IMR-90 (cell line): ENCODE results near the gene PADI6. TPM values are rescaled to one million over a fixed set of nuclear protein-coding genes. Genes with fewer than 3 reads are reported as not detected.

Experiments used
- ATAC-seq: fragments of 200-7000 bp; cut with Tn5 transposase; 2 replicates; pipeline ENCODE4 v1.9.1; 2020; ENCODE audit warnings: low read depth, mild to moderate bottlenecking, moderate library complexity
- BruUV-seq: library from RNA; stranded (reverse); fragments of 400-500 nt; replicated peaks from 2 replicates; lab custom pipeline; 2021; lab: Mats Ljungman, UMichigan
- CTCF ChIA-PET: fragments of 300-600 bp; formaldehyde crosslinking; extraction: SDS; loops from one replicate; lab custom pipeline; 2021; ENCODE audit warnings: antibody characterized with exemption; lab: Yijun Ruan, JAX
- POLR2A ChIA-PET: fragments of 300-600 bp; sonication (Branson Sonifier 250); formaldehyde crosslinking; loops from one replicate; lab custom pipeline; 2022; ENCODE audit warnings: antibody characterized with exemption; ENCODE audit not compliant: unreplicated experiment; lab: Charles Lee
- DNase-seq: peaks from one replicate; pipeline ENCODE4 v3.0.0; 2013
- H2AFZ ChIP-seq: replicated peaks from 2 replicates; pipeline ENCODE3; 2013; ENCODE audit warnings: low read length, mild to moderate bottlenecking; ENCODE audit not compliant: poor library complexity
- H2AK5ac ChIP-seq: 2 replicates; pipeline ENCODE4 v1.6.1; 2013; ENCODE audit warnings: low read depth, low read length, inconsistent platforms
- H2AK9ac ChIP-seq: replicated peaks from 2 replicates; pipeline ENCODE3; 2013; ENCODE audit warnings: mild to moderate bottlenecking, low read depth, low read length, moderate library complexity; ENCODE audit not compliant: poor library complexity
- H2BK120ac ChIP-seq: 2 replicates; pipeline ENCODE4 v1.6.1; 2013; ENCODE audit warnings: low read depth, low read length, inconsistent platforms
- H2BK15ac ChIP-seq: 3 replicates; pipeline ENCODE4 v1.6.1; 2013; ENCODE audit warnings: low read depth, low read length, inconsistent platforms
- H2BK20ac ChIP-seq: 2 replicates; pipeline ENCODE4 v1.6.1; 2013; ENCODE audit warnings: low read depth, mild to moderate bottlenecking, inconsistent platforms, low read length, moderate library complexity
- H2BK5ac ChIP-seq: 2 replicates; pipeline ENCODE4 v1.6.1; 2013; ENCODE audit warnings: mild to moderate bottlenecking, low read depth, low read length, inconsistent platforms; ENCODE audit not compliant: poor library complexity, severe bottlenecking
- H3K14ac ChIP-seq: replicated peaks from 2 replicates; pipeline ENCODE4 v1.6.1; 2013; ENCODE audit warnings: low read depth, low read length, inconsistent platforms
- H3K18ac ChIP-seq: 2 replicates; pipeline ENCODE4 v1.6.1; 2013; ENCODE audit warnings: low read depth, low read length, control low read depth
- H3K23ac ChIP-seq: 2 replicates; pipeline ENCODE4 v1.6.1; 2013; ENCODE audit warnings: low read depth, low read length, inconsistent platforms
- H3K27ac ChIP-seq: 2 replicates; pipeline ENCODE4 v1.5.1; 2013; ENCODE audit warnings: mild to moderate bottlenecking, control low read depth, low read length; ENCODE audit not compliant: insufficient read depth
- H3K27me3 ChIP-seq: 2 replicates; pipeline ENCODE4 v1.6.1; 2013; ENCODE audit warnings: low read length; ENCODE audit not compliant: control insufficient read depth, insufficient read depth
- H3K36me3 ChIP-seq: 2 replicates; pipeline ENCODE4 v1.6.1; 2013; ENCODE audit warnings: low read length, mixed read lengths; ENCODE audit not compliant: control insufficient read depth, insufficient read depth
- H3K4ac ChIP-seq: 2 replicates; pipeline ENCODE4 v1.6.1; 2013; ENCODE audit warnings: low read depth, low read length, inconsistent platforms
- H3K4me1 ChIP-seq: 2 replicates; pipeline ENCODE4 v1.6.1; 2013; ENCODE audit warnings: low read length, mixed read lengths; ENCODE audit not compliant: control insufficient read depth, insufficient read depth
- H3K4me2 ChIP-seq: 2 replicates; pipeline ENCODE4 v1.6.1; 2013; ENCODE audit warnings: low read depth, mild to moderate bottlenecking, control low read depth, low read length, moderate library complexity
- H3K4me3 ChIP-seq: 2 replicates; pipeline ENCODE4 v1.5.1; 2013; ENCODE audit warnings: low read depth, mild to moderate bottlenecking, control low read depth, low read length, moderate library complexity; ENCODE audit not compliant: insufficient read depth
- H3K56ac ChIP-seq: 2 replicates; pipeline ENCODE4 v1.6.1; 2013; ENCODE audit warnings: low read length, inconsistent platforms; ENCODE audit not compliant: insufficient read depth; ENCODE audit errors: extremely low read depth
- H3K79me1 ChIP-seq, 2 experiments: 2 replicates each; pipeline ENCODE4 v1.6.1; 2013; ENCODE audit warnings: low read length in 2 of 2, inconsistent platforms in 1 of 2, low read depth in 1 of 2
- H3K9ac ChIP-seq: 2 replicates; pipeline ENCODE4 v1.6.1; 2013; ENCODE audit warnings: low read depth, low read length, control low read depth
- H3K9me1 ChIP-seq: 2 replicates; pipeline ENCODE4 v1.6.1; 2013; ENCODE audit warnings: low read length, inconsistent platforms; ENCODE audit not compliant: insufficient read depth
- H3K9me3 ChIP-seq: 2 replicates; pipeline ENCODE4 v1.6.1; 2013; ENCODE audit warnings: low read length; ENCODE audit not compliant: control insufficient read depth, insufficient read depth
- H4K20me1 ChIP-seq: 2 replicates; pipeline ENCODE4 v1.6.1; 2013; ENCODE audit warnings: low read length, inconsistent platforms; ENCODE audit not compliant: insufficient read depth
- H4K5ac ChIP-seq: 2 replicates; pipeline ENCODE4 v1.6.1; 2013; ENCODE audit warnings: mild to moderate bottlenecking, low read depth, low read length, control low read depth
- H4K8ac ChIP-seq, 2 experiments: 2 replicates each; pipeline ENCODE4 v1.6.1; 2013; ENCODE audit warnings: low read depth in 2 of 2, low read length in 2 of 2, control low read depth in 1 of 2, inconsistent platforms in 1 of 2
- H4K91ac ChIP-seq: 2 replicates; pipeline ENCODE4 v1.6.1; 2013; ENCODE audit warnings: low read depth, low read length, inconsistent platforms; ENCODE audit not compliant: insufficient read depth
- MAZ ChIP-seq: IDR thresholded peaks from 2 replicates; pipeline ENCODE4 v1.6.1; 2012; ENCODE audit warnings: low read depth, mild to moderate bottlenecking, low read length, improper control_type of control experiment, moderate library complexity, borderline replicate concordance
- NFE2L2 ChIP-seq: fragments of 150-350 bp; IDR thresholded peaks from 2 replicates; pipeline ENCODE4 v1.6.1; 2016; ENCODE audit warnings: low read depth, mild to moderate bottlenecking, low read length
- POLR2A ChIP-seq: IDR thresholded peaks from 2 replicates; pipeline ENCODE4 v1.6.1; 2012; ENCODE audit warnings: mild to moderate bottlenecking, low read depth, low read length
- RAD21 ChIP-seq: IDR thresholded peaks from 2 replicates; pipeline ENCODE4 v1.6.1; 2012; ENCODE audit warnings: low read length, improper control_type of control experiment
- RCOR1 ChIP-seq: IDR thresholded peaks from 2 replicates; pipeline ENCODE4 v1.6.1; 2012; ENCODE audit warnings: mild to moderate bottlenecking, low read length, improper control_type of control experiment; ENCODE audit not compliant: insufficient replicate concordance
- RFX5 ChIP-seq: IDR thresholded peaks from 2 replicates; pipeline ENCODE4 v1.8.0; 2012; ENCODE audit warnings: low read depth, mild to moderate bottlenecking, low read length, moderate library complexity
- WGBS, 2 experiments: methylation state at CpG; one replicate each; pipeline versions ENCODE4 v1.1.5 to v1.1.7; 2013; ENCODE audit warnings: missing lambda C conversion rate in 2 of 2; ENCODE audit not compliant: insufficient read length in 1 of 2; ENCODE audit errors: extremely low coverage in 2 of 2; 5-methylcytosine and 5-hydroxymethylcytosine counted together
- dilution Hi-C: fragments of 300-500 bp; cut with HindIII; formaldehyde crosslinking; loops from one replicate; pipeline ENCODE4 v1.14.3; 2018; ENCODE audit warnings: low sequenced_read_pairs; ENCODE audit not compliant: unreplicated experiment
- in situ Hi-C: fragments of 300-500 bp; cut with MboI; formaldehyde crosslinking; loops from 3 replicates; pipeline ENCODE4 v1.14.3; 2019; ENCODE audit warnings: low sequenced_read_pairs, inconsistent platforms, mixed read lengths
- intact Hi-C: fragments of 100-400 bp; cut with micrococcal nuclease; formaldehyde crosslinking; loops from 2 replicates; pipeline ENCODE4 v1.10.0; 2022
- polyA plus RNA-seq, 3 experiments: library from polyadenylated mRNA; depleted of rRNA; stranded (reverse); fragments of >200 nt; gene quantifications; 2 replicates each; pipeline ENCODE4 v1.2.3, GENCODE V29; 2012; ENCODE audit warnings: low replicate concordance in 1 of 3
- total RNA-seq: library from RNA; depleted of rRNA; stranded (reverse); fragments of >200 nt; gene quantifications from 2 replicates; pipeline ENCODE4 v1.2.3, GENCODE V29; 2012
- TF ChIP-seq, protein P1 (sequence below): conservative IDR thresholded peaks from 2 replicates; pipeline ENCODE4 v1.5.1; 2012; ENCODE audit warnings: mild to moderate bottlenecking, low read depth, low read length, improper control_type of control experiment
- TF ChIP-seq, protein P2 (sequence below): fragments of 150-350 bp; IDR thresholded peaks from 2 replicates; pipeline ENCODE4 v1.6.1; 2016; ENCODE audit warnings: low read depth, mild to moderate bottlenecking, low read length, moderate library complexity, borderline replicate concordance
- TF ChIP-seq, protein P3 (sequence below): fragments of 150-350 bp; IDR thresholded peaks from 2 replicates; pipeline ENCODE4 v1.6.1; 2017; ENCODE audit warnings: mild to moderate bottlenecking, antibody characterized with exemption, low read length, low read depth

Gene PADI6
- total and polyA plus RNA-seq, 2 of the 4 experiments (the other 2 are of a cell fraction) = not detected

DNA sequence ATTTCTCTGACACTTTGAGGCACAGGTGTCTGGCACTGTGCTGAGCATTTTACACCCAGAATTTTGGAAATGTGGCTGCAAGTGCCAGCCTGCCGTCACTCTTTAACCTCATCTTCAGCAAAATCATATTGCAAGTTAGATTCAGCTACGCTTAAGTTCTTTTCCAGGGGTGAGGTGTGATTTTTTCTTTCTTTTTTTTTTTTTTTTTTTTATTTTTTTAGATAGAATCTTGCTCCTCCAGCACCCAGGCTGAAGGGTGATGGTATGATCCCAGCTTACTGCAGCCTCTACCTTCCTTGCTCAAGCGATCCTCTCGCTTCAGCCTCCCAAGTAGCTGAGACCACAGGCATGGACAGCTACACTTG, 70.0 kb downstream of the PADI6 start:
- Histone ChIP-seq H3K4ac (peak overlapping the region; percentile 44), H3K9ac (no peak overlapping the region), H3K56ac (no peak overlapping the region), H3K14ac (peak overlapping the region; percentile 1; the same call in 1 of the 2 replicates), H4K91ac (peak overlapping the region; percentile 78; the same call in 1 of the 2 replicates), H3K9me1 (peaks cover 4% of the 10 kb centered on the region; the same call in 1 of the 2 replicates), H2AK5ac (0 out of 2 replicates have a peak overlapping the region, but pooled peaks have one; percentile 0), H2BK120ac (peak overlapping the region; percentile 79), H3K4me3 (no peak overlapping the region), H4K8ac (peak overlapping the region in 1 of 2 experiments; percentile 35; a peak in 2 of 4 replicates), H4K20me1 (no peaks in the 10 kb centered on the region), H3K9me3 (no peaks in the 10 kb centered on the region), H3K36me3 (no peaks in the 10 kb centered on the region), H3K27ac (no peak overlapping the region), H2BK15ac (peak overlapping the region; percentile 2; the same call in 1 of the 3 replicates), H2BK20ac (peak overlapping the region; percentile 73), H2BK5ac (no peak overlapping the region), H2AFZ (no peak overlapping the region), H3K23ac (peak overlapping the region; percentile 77), H3K18ac (no peak overlapping the region), H3K79me1 (peaks cover 0 to 12% of the 10 kb centered on the region in 2 experiments; a peak in 3 of 4 replicates), H3K4me2 (no peak overlapping the region), H3K4me1 (peaks cover 15% of the 10 kb centered on the region), H3K27me3 (no peaks in the 10 kb centered on the region), H4K5ac (no peak overlapping the region), H2AK9ac (peak overlapping the region; percentile 49)
- TF ChIP-seq, protein P1, sequence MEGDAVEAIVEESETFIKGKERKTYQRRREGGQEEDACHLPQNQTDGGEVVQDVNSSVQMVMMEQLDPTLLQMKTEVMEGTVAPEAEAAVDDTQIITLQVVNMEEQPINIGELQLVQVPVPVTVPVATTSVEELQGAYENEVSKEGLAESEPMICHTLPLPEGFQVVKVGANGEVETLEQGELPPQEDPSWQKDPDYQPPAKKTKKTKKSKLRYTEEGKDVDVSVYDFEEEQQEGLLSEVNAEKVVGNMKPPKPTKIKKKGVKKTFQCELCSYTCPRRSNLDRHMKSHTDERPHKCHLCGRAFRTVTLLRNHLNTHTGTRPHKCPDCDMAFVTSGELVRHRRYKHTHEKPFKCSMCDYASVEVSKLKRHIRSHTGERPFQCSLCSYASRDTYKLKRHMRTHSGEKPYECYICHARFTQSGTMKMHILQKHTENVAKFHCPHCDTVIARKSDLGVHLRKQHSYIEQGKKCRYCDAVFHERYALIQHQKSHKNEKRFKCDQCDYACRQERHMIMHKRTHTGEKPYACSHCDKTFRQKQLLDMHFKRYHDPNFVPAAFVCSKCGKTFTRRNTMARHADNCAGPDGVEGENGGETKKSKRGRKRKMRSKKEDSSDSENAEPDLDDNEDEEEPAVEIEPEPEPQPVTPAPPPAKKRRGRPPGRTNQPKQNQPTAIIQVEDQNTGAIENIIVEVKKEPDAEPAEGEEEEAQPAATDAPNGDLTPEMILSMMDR = no peak
- TF ChIP-seq POLR2A (no peak), MAZ (no peak), RAD21 (no peak), NFE2L2 (no peak), RFX5 (no peak), RCOR1 (no peak)
- TF ChIP-seq, protein P2, sequence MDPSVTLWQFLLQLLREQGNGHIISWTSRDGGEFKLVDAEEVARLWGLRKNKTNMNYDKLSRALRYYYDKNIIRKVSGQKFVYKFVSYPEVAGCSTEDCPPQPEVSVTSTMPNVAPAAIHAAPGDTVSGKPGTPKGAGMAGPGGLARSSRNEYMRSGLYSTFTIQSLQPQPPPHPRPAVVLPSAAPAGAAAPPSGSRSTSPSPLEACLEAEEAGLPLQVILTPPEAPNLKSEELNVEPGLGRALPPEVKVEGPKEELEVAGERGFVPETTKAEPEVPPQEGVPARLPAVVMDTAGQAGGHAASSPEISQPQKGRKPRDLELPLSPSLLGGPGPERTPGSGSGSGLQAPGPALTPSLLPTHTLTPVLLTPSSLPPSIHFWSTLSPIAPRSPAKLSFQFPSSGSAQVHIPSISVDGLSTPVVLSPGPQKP = no peak
- TF ChIP-seq, protein P3, sequence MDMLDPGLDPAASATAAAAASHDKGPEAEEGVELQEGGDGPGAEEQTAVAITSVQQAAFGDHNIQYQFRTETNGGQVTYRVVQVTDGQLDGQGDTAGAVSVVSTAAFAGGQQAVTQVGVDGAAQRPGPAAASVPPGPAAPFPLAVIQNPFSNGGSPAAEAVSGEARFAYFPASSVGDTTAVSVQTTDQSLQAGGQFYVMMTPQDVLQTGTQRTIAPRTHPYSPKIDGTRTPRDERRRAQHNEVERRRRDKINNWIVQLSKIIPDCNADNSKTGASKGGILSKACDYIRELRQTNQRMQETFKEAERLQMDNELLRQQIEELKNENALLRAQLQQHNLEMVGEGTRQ = no peak
- DNase-seq = no peak
- CTCF ChIA-PET = no interaction called here
- BruUV-seq = no TSS peak
- no CpG with 5 or more reads among the region's 4 CpGs for WGBS, 2 experiments
- ATAC-seq = no peak
- POLR2A ChIA-PET = no interaction called here
- in situ Hi-C loops = no loop called here
- dilution Hi-C loops = no loop called here
- intact Hi-C loops = no loop called here
